ENCODE measurements around the gene TAX1BP3. TPM values are rescaled to one million over a fixed set of nuclear protein-coding genes. Genes with fewer than 3 reads are reported as not detected.

Gene TAX1BP3
- total and polyA plus RNA-seq, 12 donors: 32.1 to 311 (median 158) TPM

DNA sequence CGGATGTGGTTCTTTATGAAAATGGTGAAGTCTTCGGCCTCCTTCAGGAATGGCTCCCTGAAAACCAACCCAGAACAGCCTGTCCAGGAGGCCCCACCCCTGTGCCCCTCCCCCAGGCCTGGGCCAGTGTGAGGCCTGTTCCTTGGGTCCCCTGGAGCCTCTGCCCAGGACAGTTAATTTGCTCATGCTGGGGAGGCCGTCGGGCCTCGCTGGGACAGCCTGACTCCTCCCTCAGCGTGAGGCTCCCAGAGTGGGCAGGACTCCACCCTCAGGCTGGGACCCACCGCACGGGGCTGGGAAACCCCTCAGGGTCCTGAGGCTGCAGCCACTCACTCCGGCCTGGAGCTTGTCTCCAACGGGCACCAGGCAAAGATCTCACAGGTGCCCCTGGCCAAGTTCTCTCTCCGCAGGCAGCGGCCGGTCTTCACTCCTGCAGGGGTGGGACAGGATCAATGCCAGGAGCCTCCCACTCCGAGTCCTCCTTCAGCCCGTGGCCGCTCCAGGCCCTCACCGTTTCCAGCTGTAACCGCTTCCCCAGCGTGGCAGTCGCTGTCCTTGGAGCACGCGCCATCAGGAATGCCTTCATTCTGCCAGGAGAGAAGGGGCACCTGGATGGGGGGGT is 21.8 kb upstream of the TAX1BP3 start:
- 75 to 84% (median 79%) methylated on average over 9 to 22 of the region's 22 CpGs for WGBS, 4 donors
- Histone ChIP-seq H3K27ac (no peak overlapping the region), H3K27me3 (peaks cover 21% of the 10 kb centered on the region), H3K36me3 (replicated peaks in 1 of 2) (no peaks in the 10 kb centered on the region), H3K9me3 (replicated peaks in 1 of 3) (no peaks in the 10 kb centered on the region), H3K4me3 (no peak overlapping the region), H3K4me1 (replicated peaks in 1 of 2) (peaks cover 1 to 4% of the 10 kb centered on the region in 2 donors)
- intact Hi-C loops (cut with DNase I): no loop called here
- TF ChIP-seq POLR2A (IDR thresholded peaks at IDR 0.05): no peak
- TF ChIP-seq, protein P1, sequence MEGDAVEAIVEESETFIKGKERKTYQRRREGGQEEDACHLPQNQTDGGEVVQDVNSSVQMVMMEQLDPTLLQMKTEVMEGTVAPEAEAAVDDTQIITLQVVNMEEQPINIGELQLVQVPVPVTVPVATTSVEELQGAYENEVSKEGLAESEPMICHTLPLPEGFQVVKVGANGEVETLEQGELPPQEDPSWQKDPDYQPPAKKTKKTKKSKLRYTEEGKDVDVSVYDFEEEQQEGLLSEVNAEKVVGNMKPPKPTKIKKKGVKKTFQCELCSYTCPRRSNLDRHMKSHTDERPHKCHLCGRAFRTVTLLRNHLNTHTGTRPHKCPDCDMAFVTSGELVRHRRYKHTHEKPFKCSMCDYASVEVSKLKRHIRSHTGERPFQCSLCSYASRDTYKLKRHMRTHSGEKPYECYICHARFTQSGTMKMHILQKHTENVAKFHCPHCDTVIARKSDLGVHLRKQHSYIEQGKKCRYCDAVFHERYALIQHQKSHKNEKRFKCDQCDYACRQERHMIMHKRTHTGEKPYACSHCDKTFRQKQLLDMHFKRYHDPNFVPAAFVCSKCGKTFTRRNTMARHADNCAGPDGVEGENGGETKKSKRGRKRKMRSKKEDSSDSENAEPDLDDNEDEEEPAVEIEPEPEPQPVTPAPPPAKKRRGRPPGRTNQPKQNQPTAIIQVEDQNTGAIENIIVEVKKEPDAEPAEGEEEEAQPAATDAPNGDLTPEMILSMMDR (IDR thresholded peaks at IDR 0.05): no peak
- DNase-seq: no peak

DNA sequence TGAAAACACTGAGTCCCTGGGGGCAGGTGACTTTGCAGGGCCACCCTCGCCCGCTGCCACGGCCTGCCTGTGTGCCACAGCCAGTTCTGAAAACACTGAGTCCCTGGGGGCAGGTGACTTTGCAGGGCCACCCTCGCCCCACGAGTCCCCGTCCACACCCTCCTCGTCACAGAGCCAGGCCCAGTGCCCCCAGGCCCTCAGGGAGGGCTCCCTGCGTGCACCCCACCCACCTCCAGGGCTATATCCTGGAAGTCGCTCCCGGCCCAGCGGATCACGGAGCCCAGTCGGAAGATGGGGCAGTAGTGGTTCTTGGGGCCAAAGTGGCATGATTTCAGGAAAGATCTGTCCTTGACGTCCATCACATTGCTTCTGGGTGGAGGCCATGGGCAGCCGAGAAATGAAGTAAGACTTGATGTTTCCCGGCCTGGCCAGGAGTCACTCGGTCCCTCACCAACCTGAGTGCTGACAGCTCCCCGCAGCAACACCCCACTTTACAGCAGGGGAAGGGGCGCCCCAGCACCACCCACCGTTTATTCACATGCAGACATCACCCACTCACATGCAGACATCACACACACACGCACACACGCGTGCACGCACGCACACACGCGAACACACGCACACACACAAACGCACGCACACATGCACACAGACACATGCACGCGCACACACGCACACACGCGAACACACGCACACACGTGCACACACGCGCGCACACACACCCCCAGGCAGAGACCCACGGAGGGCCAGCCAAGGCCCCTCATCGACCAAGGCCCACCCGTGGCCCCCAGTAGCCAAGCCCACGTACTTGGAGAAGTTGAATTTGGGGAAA is 21.1 kb upstream of the TAX1BP3 start:
- WGBS, 4 donors: 81 to 92% (median 83%) methylated on average over 29 to 44 of the region's 44 CpGs
- intact Hi-C loops (cut with DNase I): no loop called here
- Histone ChIP-seq H3K36me3 (replicated peaks in 1 of 2) (no peaks in the 10 kb centered on the region), H3K4me1 (replicated peaks in 1 of 2) (no peaks in the 10 kb centered on the region), H3K4me3 (no peak overlapping the region), H3K9me3 (replicated peaks in 1 of 3) (no peaks in the 10 kb centered on the region), H3K27me3 (peaks cover 16% of the 10 kb centered on the region), H3K27ac (no peak overlapping the region)
- TF ChIP-seq POLR2A (IDR thresholded peaks at IDR 0.05): no peak
- TF ChIP-seq, protein P1 (IDR thresholded peaks at IDR 0.05): no peak
- DNase-seq: peak in 3 of 7 donors; percentile 39 to 66 (median 65)

DNA sequence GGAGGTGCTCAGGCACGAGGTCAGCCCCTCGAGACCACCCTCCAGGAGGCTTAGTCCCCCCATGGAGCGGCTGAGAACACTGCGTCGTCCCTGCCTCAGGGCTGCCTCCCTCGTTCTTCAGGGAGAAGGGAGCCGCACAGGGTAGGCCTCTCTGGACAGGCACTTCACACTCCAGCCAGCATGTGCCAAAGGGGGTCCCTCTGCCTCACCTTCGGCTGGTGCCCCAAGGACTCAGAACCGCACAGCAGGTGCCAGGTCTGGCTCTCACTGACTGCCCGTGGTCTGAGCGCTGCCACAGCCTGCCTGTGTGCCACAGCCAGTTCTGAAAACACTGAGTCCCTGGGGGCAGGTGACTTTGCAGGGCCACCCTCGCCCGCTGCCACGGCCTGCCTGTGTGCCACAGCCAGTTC is 20.5 kb upstream of the TAX1BP3 start:
- Histone ChIP-seq H3K36me3 (replicated peaks in 1 of 2) (no peaks in the 10 kb centered on the region), H3K4me3 (no peak overlapping the region), H3K9me3 (replicated peaks in 1 of 3) (no peaks in the 10 kb centered on the region), H3K27me3 (peaks cover 13% of the 10 kb centered on the region), H3K4me1 (replicated peaks in 1 of 2) (no peaks in the 10 kb centered on the region), H3K27ac (no peak overlapping the region)
- intact Hi-C loops (cut with DNase I): no loop called here
- no peak for DNase-seq
- 77 to 82% (median 81%) methylated on average over 5 to 14 of the region's 14 CpGs for WGBS, 4 donors
- TF ChIP-seq, protein P1 (IDR thresholded peaks at IDR 0.05): no peak
- no peak for TF ChIP-seq POLR2A (IDR thresholded peaks at IDR 0.05)

DNA sequence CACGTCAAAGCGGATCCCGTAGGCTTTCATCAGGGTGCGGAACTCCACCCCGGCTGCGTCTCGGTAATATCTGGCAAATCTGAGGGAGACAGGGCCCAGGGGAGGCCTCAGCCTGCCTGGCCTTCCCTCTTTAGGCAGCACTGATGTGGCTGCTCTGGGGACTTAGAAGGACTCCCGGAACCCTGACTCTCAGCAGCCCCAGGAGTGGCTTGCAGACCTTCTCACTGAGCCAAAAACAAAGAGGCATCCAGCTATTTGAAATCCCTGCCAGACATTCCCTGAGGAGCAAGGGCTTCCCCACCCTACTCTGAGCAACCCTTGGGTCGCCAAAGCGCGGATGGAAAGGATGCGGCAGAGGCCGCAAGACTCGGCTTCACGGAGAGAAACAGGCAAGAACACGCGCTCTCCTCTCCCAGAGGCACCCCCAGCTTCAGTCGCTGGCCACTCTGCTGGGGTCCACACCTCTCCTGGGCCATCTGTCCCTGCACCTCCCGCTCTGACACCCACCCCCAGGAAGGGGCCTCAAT is 19.7 kb upstream of the TAX1BP3 start:
- H3K4me3 ChIP-seq: no peak overlapping the region
- WGBS, 4 donors: 59 to 85% (median 66%) methylated on average over 6 to 19 of the region's 19 CpGs
- H3K4me1 ChIP-seq (replicated peaks in 1 of 2): no peaks in the 10 kb centered on the region
- H3K36me3 ChIP-seq (replicated peaks in 1 of 2): no peaks in the 10 kb centered on the region
- DNase-seq: no peak
- H3K9me3 ChIP-seq (replicated peaks in 1 of 3): no peaks in the 10 kb centered on the region
- intact Hi-C loops (cut with DNase I): no loop called here
- H3K27me3 ChIP-seq: peaks cover 14% of the 10 kb centered on the region
- H3K27ac ChIP-seq: no peak overlapping the region
- TF ChIP-seq POLR2A (IDR thresholded peaks at IDR 0.05): no peak
- TF ChIP-seq, protein P1 (IDR thresholded peaks at IDR 0.05): no peak

Measured in adrenal gland (tissue), 12 donors.